Activated naive CD8-positive, alpha-beta T cell treated with anti-CD3 and anti-CD28 coated beads, Interleukin-2, amount 10 ng/mL, durations not matched to agents 7 days and 5 days (primary cell): ENCODE results near the gene E2F3. TPM values are rescaled to one million over a fixed set of nuclear protein-coding genes. Genes with fewer than 3 reads are reported as not detected.

Source experiments
- ATAC-seq: fragments of 150-1000 bp; cut with Tn5 transposase; one replicate; pipeline ENCODE4 v1.10.0; 2021; ENCODE audit warnings: low read depth, moderate library complexity
- POLR2A ChIA-PET: fragments of 350-600 bp; sonication (Branson Sonifier 250); formaldehyde crosslinking; loops from one replicate; lab custom pipeline; 2021; ENCODE audit warnings: antibody characterized with exemption; lab: Charles Lee
- DNase-seq: peaks from one replicate; pipeline ENCODE4 v3.0.0; 2021
- H3K27ac Mint-ChIP-seq: one replicate; pipeline ENCODE4 v1.8.0; 2022; ENCODE audit warnings: mild to moderate bottlenecking, mixed read lengths
- H3K27me3 Mint-ChIP-seq: one replicate; pipeline ENCODE4 v1.8.0; 2022; ENCODE audit warnings: mild to moderate bottlenecking, moderate library complexity, mixed read lengths
- H3K36me3 Mint-ChIP-seq: one replicate; pipeline ENCODE4 v1.8.0; 2021; ENCODE audit warnings: mild to moderate bottlenecking, mixed read lengths
- H3K4me1 Mint-ChIP-seq: one replicate; pipeline ENCODE4 v1.8.0; 2021; ENCODE audit warnings: mixed read lengths
- H3K4me3 Mint-ChIP-seq: one replicate; pipeline ENCODE4 v1.8.0; 2022; ENCODE audit warnings: mild to moderate bottlenecking, moderate library complexity, mixed read lengths
- H3K9me3 Mint-ChIP-seq: one replicate; pipeline ENCODE4 v1.8.0; 2021; ENCODE audit warnings: mixed read lengths
- total RNA-seq, 2 experiments: library from RNA; stranded (reverse); gene quantifications; one replicate each; pipeline ENCODE4 v1.2.3, GENCODE V29; 2021

Gene E2F3
- total RNA-seq, 2 experiments from 2014 or later, result 26.8 to 28.0 TPM

DNA sequence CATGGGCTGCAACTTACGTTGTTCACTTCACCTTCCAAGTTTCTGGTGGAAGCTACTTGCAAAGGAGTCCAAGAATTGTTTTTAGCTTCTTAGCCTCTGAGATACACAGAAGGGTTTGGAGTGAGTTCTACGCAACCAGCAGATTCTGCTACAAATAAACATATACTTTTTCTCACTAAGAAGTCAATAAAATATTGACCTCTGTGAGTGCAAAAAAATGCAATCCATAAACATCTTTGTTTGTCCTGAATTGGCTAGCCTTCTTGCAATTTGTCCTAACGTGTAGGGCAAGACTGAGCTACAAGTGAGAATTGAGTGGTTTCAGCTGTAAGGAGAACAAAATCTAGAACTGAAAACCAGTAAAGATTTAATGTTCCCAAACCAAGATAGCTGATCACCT lies 26.2 kb upstream of the E2F3 start:
- Mint-ChIP-seq H3K9me3 (peaks cover 2% of the 10 kb centered on the region), H3K36me3 (peaks cover 4% of the 10 kb centered on the region), H3K27me3 (no peaks in the 10 kb centered on the region), H3K27ac (no peak overlapping the region), H3K4me1 (peaks cover 18% of the 10 kb centered on the region), H3K4me3 (no peak overlapping the region)
- POLR2A ChIA-PET, result interaction anchor here (1.6 to 2.5 kb wide), 3 partner anchors 10 to 56 kb away, joined by 6 to 9 read pairs (median 8); partner anchors contain the start of gene E2F3
- DNase-seq (no peak), ATAC-seq (no peak)

DNA sequence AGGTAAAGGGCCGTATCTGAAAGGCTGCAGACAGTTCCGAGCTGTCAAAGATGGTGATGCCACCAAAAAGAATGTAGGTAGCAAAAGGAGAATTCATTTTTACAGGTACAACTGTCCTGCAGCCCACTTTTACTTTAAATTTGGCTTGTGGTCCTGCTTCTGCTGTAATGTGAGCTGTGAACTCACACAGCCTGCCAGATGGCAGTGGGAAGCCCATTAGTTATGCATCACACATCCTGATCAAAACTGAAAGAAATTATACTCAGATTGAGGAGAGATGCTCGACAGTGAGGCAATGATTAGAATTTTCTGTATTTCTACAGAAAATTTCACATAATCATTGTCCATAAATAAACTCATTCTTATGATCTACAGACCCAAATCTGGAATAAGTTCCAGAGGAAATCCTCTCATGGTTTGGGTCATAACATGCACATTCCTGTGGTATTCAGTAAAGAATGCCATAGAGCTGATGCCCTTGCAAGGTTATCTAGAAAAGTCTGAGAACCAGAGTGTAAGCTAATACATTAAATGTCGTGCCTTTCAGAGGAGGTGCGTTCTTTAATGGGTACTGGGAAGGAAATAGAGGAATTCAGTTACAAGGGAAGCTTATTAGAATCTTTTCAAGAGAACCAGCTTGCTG lies 23.9 kb upstream of the E2F3 start:
- no peak overlapping the region for H3K27ac Mint-ChIP-seq
- no peak for DNase-seq
- peaks cover 5% of the 10 kb centered on the region for H3K9me3 Mint-ChIP-seq
- H3K4me1 Mint-ChIP-seq, result peaks cover 15% of the 10 kb centered on the region
- H3K27me3 Mint-ChIP-seq, result no peaks in the 10 kb centered on the region
- peaks cover 1% of the 10 kb centered on the region for H3K36me3 Mint-ChIP-seq
- no peak overlapping the region for H3K4me3 Mint-ChIP-seq
- ATAC-seq, result no peak
- POLR2A ChIA-PET, result interaction anchor here (1.8 to 2.5 kb wide), 3 partner anchors 11 to 58 kb away, joined by 5 to 10 read pairs (median 8); partner anchors contain the start of gene E2F3

DNA sequence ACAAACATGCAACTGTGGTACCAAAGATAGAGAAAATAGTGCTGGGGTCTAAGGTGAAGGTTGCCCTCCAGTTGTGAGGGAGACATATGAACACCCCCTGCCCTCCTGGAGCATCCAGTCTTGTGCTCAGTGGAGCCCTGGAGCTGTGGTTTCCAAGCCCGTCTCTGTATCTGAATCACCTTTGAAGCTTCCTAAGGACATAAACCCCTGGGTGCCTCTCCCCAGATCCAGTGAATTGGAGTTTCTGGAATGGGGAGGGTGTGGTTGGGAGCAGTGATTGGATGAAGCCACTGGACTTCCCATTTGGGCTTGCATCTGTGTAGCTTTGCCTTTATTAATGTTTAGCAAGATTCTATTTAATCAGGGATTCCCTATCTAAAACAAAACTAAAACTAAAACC lies 22.4 kb upstream of the E2F3 start:
- Mint-ChIP-seq H3K4me1 (peaks cover 15% of the 10 kb centered on the region), H3K4me3 (no peak overlapping the region), H3K27me3 (no peaks in the 10 kb centered on the region), H3K36me3 (peaks cover 1% of the 10 kb centered on the region), H3K27ac (no peak overlapping the region), H3K9me3 (peaks cover 5% of the 10 kb centered on the region)
- POLR2A ChIA-PET, result interaction anchor here (1.4 to 2.5 kb wide), 4 partner anchors 12 to 59 kb away, joined by 3 to 10 read pairs (median 6); partner anchors contain the start of gene E2F3
- DNase-seq, result no peak
- ATAC-seq, result no peak

DNA sequence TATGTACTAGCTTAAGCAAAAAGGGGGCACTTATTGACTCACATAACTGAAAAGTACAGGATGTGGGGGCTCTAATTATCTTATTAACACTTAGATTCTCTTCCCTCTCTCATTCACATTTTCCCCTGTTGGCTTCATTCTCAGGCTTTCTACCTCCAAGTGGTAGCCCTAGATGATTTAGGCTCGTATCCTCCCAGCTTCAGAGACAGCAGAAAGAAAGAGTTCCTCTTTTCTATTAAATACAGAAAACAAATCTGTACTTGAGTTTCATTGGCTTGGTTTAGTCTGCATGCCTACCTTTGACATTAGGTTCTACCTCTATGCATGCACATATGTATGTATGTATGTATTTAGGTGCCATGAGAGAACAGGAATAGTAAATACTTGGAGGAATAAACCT lies 15.5 kb upstream of the E2F3 start:
- Mint-ChIP-seq H3K27ac (no peak overlapping the region), H3K9me3 (peaks cover 3% of the 10 kb centered on the region), H3K27me3 (no peaks in the 10 kb centered on the region), H3K36me3 (peaks cover 3% of the 10 kb centered on the region), H3K4me3 (no peak overlapping the region), H3K4me1 (peaks cover 1% of the 10 kb centered on the region)
- DNase-seq, result no peak
- ATAC-seq, result no peak
- POLR2A ChIA-PET, result no interaction called here

DNA sequence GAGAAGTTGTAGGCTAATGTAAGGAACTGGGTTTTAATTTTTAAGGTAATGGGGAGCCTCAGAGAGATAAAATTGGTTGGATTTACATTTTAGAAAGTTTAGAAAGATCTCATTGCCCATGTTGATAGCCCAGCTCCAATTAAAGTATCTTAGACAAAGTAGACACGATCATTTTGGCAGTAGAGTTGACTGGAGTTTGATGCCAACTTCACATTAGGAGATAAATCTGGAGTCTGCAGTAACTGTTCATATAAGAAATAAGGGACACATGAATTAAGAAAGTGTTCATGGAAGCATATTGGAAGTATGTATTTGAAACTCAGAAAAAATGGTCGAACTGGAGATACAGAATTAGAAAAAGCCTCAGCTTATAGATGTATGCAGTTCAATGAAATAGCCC lies 12.6 kb upstream of the E2F3 start:
- H3K9me3 Mint-ChIP-seq, result peaks cover 4% of the 10 kb centered on the region
- peaks cover 1% of the 10 kb centered on the region for H3K36me3 Mint-ChIP-seq
- peaks cover 1% of the 10 kb centered on the region for H3K4me1 Mint-ChIP-seq
- POLR2A ChIA-PET, result no interaction called here
- ATAC-seq, result no peak
- no peak overlapping the region for H3K4me3 Mint-ChIP-seq
- no peaks in the 10 kb centered on the region for H3K27me3 Mint-ChIP-seq
- no peak overlapping the region for H3K27ac Mint-ChIP-seq
- no peak for DNase-seq

DNA sequence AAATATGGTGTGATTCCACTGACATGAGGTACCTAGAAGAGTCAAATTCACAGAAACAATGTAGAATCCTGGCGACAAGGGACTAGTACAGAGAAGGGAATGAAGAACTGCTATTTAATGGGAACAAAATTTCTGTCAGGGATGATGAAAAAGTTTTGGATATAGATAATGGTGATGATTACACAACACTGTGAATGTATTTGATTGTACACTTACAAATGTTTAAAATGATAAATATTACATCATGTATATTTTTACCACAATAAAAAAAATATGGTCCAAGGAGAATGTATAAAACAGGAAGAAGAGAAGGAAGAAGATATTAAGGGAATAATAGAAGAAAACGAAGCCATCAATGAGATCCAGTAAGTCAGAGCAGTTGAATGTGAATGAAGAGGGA lies 8.4 kb upstream of the E2F3 start:
- H3K27ac Mint-ChIP-seq, result no peak overlapping the region
- POLR2A ChIA-PET, result no interaction called here
- no peak overlapping the region for H3K4me3 Mint-ChIP-seq
- ATAC-seq (no peak), DNase-seq (no peak)
- peaks cover 1% of the 10 kb centered on the region for H3K36me3 Mint-ChIP-seq
- H3K27me3 Mint-ChIP-seq, result no peaks in the 10 kb centered on the region
- peaks cover 4% of the 10 kb centered on the region for H3K4me1 Mint-ChIP-seq
- H3K9me3 Mint-ChIP-seq, result peaks cover 7% of the 10 kb centered on the region

DNA sequence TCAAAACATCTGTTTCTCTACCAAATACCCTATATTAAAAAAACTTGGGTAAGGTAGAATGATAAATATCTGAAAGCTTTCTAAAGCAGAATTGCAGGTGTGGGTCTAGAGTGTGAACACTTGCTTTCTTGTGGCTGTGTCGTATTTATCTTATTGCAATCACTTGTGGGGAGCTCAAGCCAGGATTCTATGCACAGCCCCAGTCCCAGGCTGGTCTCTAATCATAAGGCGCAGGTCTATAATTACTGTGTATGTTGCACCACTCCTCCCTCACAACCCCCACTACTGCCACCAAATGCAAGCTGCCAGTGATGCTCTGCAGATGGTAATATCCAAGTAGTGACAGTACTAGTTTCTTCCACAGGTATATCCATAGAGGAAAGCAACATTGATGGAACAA lies 2.2 kb upstream of the E2F3 start:
- H3K4me3 Mint-ChIP-seq, result no peak overlapping the region

DNA sequence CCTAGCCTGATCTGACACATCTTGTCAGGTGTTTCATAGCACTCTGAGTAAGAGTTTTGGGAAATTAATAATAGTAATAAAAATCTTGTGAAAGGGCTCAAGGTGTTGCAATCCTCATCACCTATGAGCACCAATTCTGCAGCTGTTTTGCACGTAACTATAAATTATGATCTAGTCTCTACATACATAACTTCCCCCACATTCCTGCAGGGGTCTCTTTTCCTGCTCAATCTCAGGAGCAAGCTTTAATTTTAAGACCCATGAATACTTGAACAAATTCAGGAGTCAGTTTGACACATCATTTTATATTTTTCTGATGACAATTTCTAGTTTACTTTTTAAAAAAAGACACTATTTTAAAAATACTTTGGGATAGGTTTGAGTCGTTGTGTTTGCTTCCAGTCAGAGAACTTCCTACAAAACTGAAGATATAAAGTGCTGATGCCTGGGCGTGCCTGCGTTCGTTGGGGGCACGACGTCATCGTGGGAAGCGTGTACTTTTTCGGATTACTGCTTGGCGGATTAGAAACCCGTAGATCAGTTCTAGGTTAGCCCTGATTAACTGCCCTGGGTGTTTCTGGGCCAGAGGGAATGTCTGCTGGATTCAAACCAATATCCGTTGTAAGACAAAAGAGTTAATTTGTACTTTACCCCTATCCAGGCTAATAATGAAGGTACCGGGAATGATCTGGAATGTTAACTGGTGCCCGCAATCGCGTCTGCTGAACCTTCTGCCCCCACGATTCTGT lies 1.0 kb upstream of the E2F3 start:
- Mint-ChIP-seq H3K36me3 (peaks cover 3% of the 10 kb centered on the region), H3K27me3 (no peaks in the 10 kb centered on the region), H3K4me1 (peaks cover 23% of the 10 kb centered on the region), H3K9me3 (peaks cover 3% of the 10 kb centered on the region), H3K4me3 (peak overlapping the region; percentile 95), H3K27ac (peak overlapping the region; percentile 98)
- POLR2A ChIA-PET, result interaction anchor here (0.7 to 7.4 kb wide), 6 partner anchors 22 to 106 kb away, joined by 3 to 220 read pairs (median 6); no protein-coding TSS in a partner anchor
- peak; percentile 47 for DNase-seq
- no peak for ATAC-seq

More for the DNA sequence above, 2.2 kb upstream of the E2F3 start:
- H3K27ac Mint-ChIP-seq, result no peak overlapping the region
- H3K9me3 Mint-ChIP-seq, result peaks cover 3% of the 10 kb centered on the region
- no peaks in the 10 kb centered on the region for H3K36me3 Mint-ChIP-seq
- ATAC-seq (no peak), DNase-seq (no peak)
- H3K4me1 Mint-ChIP-seq, result peaks cover 20% of the 10 kb centered on the region
- POLR2A ChIA-PET, result interaction anchor here (0.6 to 7.4 kb wide), 3 partner anchors 32 to 1950 kb away, joined by 6 to 220 read pairs (median 7); no protein-coding TSS in a partner anchor
- no peaks in the 10 kb centered on the region for H3K27me3 Mint-ChIP-seq

DNA sequence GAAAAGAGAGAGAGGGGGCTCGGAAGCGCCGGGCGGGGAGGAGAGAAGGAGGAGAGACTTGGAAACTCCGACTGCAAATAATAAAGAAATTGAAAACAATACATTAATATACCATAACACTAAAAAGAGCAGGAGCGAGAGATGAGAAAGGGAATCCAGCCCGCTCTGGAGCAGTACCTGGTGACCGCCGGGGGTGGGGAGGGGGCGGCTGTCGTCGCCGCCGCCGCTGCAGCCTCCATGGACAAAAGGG lies 338 bp downstream of the E2F3 start:
- DNase-seq (no peak), ATAC-seq (no peak)
- Mint-ChIP-seq H3K9me3 (peaks cover 3% of the 10 kb centered on the region), H3K4me1 (peaks cover 34% of the 10 kb centered on the region), H3K27me3 (no peaks in the 10 kb centered on the region), H3K4me3 (peak overlapping the region; percentile 95), H3K27ac (peak overlapping the region; percentile 98), H3K36me3 (peaks cover 10% of the 10 kb centered on the region)
- POLR2A ChIA-PET, result interaction anchor here (1.0 to 7.4 kb wide), 4 partner anchors 24 to 82 kb away, joined by 5 to 220 read pairs (median 16); no protein-coding TSS in a partner anchor

DNA sequence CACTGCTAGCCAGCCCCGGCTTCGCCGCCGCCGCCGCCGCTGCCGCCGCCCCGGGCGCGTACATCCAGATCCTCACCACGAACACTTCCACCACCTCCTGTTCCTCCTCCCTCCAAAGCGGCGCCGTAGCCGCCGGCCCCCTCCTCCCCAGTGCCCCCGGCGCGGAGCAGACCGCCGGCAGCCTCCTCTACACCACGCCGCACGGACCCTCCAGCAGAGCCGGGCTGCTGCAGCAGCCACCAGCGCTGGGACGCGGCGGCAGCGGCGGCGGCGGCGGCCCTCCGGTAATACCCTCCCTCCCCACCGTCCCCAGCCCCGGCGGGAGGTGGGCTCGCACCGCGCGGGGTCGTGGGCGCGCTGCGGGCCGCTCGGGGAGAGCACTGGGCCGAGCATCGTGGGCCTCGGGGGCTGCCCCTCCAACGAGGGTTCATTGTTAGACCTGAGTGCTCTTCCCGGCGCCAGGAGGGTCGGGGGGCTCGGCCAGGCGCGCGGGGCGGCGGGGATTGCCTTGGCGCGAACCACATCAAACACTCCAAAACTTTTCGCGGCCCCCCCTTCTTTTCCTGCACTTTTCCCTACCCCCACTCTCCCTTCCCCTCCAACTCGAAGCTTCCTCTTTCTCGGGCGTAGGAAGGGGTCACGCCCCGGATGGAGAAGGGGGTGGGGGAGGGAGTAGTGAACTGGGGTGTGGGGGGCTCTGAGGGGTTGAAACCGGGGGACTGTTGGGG lies 827 bp downstream of the E2F3 start:
- no peaks in the 10 kb centered on the region for H3K27me3 Mint-ChIP-seq
- ATAC-seq (no peak), DNase-seq (peak; percentile 68)
- H3K4me3 Mint-ChIP-seq, result peak overlapping the region; percentile 95
- peak overlapping the region; percentile 98 for H3K27ac Mint-ChIP-seq
- H3K9me3 Mint-ChIP-seq, result peaks cover 3% of the 10 kb centered on the region
- POLR2A ChIA-PET, result interaction anchor here (0.6 to 7.4 kb wide), 13 partner anchors 10 to 200 kb away, joined by 3 to 220 read pairs (median 6); partner anchors contain the start of genes CDKAL1 and MBOAT1
- H3K36me3 Mint-ChIP-seq, result peaks cover 13% of the 10 kb centered on the region
- peaks cover 38% of the 10 kb centered on the region for H3K4me1 Mint-ChIP-seq

DNA sequence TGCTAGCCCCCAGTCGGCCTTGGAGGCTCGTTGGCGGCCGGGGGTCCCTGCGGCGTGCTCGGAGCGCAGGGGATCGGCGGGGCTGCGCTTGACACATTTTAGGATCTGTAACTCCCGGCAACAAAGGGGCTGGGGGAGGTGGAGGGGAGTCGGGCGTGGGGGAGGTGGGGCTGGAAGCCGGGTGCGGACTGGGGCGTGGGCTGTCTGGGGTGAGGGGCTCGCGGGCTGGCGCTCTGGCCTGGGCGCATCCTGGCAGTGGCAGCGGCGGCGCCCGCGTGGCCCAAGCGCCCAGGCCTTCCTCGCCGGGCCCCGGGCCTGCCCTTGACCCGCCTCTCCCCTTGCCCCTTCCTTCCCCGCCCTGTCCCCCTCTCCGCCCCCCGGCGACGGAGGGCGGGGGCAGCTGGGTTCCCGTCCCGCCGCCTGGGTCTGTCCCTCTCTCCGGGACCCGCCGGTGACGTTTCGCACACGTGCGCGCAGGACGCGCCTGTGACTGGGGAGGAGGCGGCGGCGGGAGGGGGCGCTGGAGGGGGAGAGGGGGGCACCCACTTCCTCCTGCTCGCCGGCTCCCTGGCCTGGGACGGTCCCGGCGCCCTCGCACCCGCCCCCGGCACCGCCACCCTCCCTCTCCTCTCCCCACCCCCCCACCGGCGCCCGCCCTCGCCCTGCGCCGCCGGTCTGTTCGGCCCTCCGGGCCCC lies 1.5 kb downstream of the E2F3 start:
- Mint-ChIP-seq H3K9me3 (peaks cover under 1% of the 10 kb centered on the region), H3K4me3 (peak overlapping the region; percentile 93), H3K36me3 (peaks cover 19% of the 10 kb centered on the region), H3K27me3 (no peaks in the 10 kb centered on the region), H3K4me1 (peaks cover 42% of the 10 kb centered on the region), H3K27ac (peak overlapping the region; percentile 93)
- ATAC-seq (peak; percentile 56), DNase-seq (peak; percentile 91)
- POLR2A ChIA-PET, result interaction anchor here (0.6 to 7.4 kb wide), 11 partner anchors 11 to 201 kb away, joined by 3 to 220 read pairs (median 6); partner anchors contain the start of genes CDKAL1 and MBOAT1

DNA sequence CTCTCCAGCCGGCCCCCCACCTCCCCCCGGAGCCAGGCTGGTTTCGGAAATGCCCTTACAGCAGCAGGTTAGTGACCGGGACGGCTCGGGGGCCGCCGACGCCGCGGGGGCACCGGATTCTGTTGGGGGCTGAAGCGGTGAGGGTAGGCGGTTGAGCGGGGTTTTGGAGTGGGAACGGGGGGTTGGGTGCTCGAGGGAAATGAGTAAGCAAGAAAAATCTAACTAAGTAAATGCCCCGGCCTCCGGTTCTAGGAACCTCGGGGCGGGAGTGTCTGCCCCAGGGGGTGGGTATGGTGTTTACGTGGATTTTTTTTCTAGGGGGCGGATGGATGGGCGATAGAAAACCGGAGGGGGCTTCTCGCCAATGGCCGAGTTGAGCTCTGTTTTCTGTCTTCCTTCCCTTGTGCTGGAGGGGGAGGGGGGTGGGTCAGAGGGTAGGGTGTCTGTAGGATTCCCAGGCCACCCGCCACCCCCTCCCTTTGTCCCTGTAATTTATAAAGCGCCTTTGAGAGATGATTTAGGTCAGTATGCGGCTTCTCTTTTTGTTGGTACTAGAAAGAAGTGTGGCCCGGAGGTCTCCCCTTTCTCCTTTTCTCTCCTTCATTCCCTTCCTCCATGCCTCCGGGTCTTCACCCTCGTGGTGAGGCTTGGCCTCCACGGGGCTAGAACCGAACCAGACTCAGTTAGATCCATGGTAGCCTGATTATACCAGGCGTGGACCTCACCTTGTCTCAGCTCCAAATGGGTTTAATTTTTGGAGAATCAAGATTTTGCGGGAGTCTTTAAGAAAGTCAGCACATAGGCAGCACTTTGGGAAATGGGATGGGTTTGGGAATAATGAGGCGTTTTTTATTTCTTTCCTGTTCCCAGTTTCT lies 2.3 kb downstream of the E2F3 start:
- peaks cover 44% of the 10 kb centered on the region for H3K4me1 Mint-ChIP-seq
- no peaks in the 10 kb centered on the region for H3K9me3 Mint-ChIP-seq
- DNase-seq (peak; percentile 82), ATAC-seq (peak; percentile 7)
- no peaks in the 10 kb centered on the region for H3K27me3 Mint-ChIP-seq
- POLR2A ChIA-PET, result interaction anchor here (0.6 to 7.4 kb wide), 15 partner anchors 11 to 192 kb away, joined by 3 to 220 read pairs (median 6); partner anchors contain the start of genes CDKAL1 and MBOAT1
- H3K27ac Mint-ChIP-seq, result peak overlapping the region; percentile 96
- peak overlapping the region; percentile 93 for H3K4me3 Mint-ChIP-seq
- peaks cover 19% of the 10 kb centered on the region for H3K36me3 Mint-ChIP-seq
